Endothelial cell of umbilical vein (primary cell): ENCODE data around the gene HOXC13. TPM values are rescaled to one million over a fixed set of nuclear protein-coding genes. Genes with fewer than 3 reads are reported as not detected.

ENCODE experiments used
- BruUV-seq: library from RNA; stranded (reverse); fragments of 400-500 nt; replicated peaks from 2 replicates; lab custom pipeline; 2021; lab: Mats Ljungman, UMichigan
- CTCF ChIA-PET: fragments of 300-600, 350-600 bp; sonication (Branson Sonifier 250); formaldehyde crosslinking; loops from one replicate; lab custom pipeline; 2021; ENCODE audit warnings: antibody characterized with exemption, inconsistent platforms; lab: Charles Lee
- POLR2A ChIA-PET: fragments of 300-600, 350-600 bp; sonication (Branson Sonifier 250); formaldehyde crosslinking; loops from one replicate; lab custom pipeline; 2021; ENCODE audit warnings: antibody characterized with exemption, inconsistent platforms; lab: Charles Lee
- DNase-seq: peaks from one replicate; pipeline ENCODE4 v3.0.0-alpha.2; 2011; ENCODE audit warnings: low read depth, low spot score
- FAIRE-seq: peaks from 2 replicates; lab custom pipeline; 2011; peaks lifted over from hg19 to GRCh38; lab: Jason Lieb, UNC
- H2AFZ ChIP-seq: 2 replicates; pipeline ENCODE4 v1.6.0; 2012; ENCODE audit warnings: low read depth, low read length, control low read depth, inconsistent platforms
- H3K27ac ChIP-seq: 2 replicates; pipeline ENCODE4 v1.5.1; 2011; ENCODE audit warnings: low read depth, mild to moderate bottlenecking, control low read depth, low read length, moderate library complexity; ENCODE audit not compliant: insufficient read depth
- H3K27me3 ChIP-seq, 2 experiments: 2 replicates each; pipeline versions ENCODE4 v1.6.0 to v1.6.1; 2011; ENCODE audit warnings: low read length in 2 of 2, mixed read lengths in 1 of 2; ENCODE audit not compliant: control insufficient read depth in 2 of 2, insufficient read depth in 2 of 2
- H3K36me3 ChIP-seq, 2 experiments: 2 replicates in 1 of 2; 3 replicates in 1 of 2; pipeline ENCODE4 v1.5.1; 2011; ENCODE audit warnings: low read length in 2 of 2, mild to moderate bottlenecking in 1 of 2, moderate library complexity in 1 of 2; ENCODE audit not compliant: control insufficient read depth in 2 of 2, insufficient read depth in 2 of 2; ENCODE audit errors: extremely low read depth in 1 of 2
- H3K4me1 ChIP-seq: 3 replicates; pipeline ENCODE4 v1.5.1; 2011; ENCODE audit warnings: mild to moderate bottlenecking, low read length; ENCODE audit not compliant: control insufficient read depth, insufficient read depth; ENCODE audit errors: extremely low read depth
- H3K4me2 ChIP-seq: 2 replicates; pipeline ENCODE4 v1.6.1; 2011; ENCODE audit warnings: low read length, control low read depth, mixed read lengths; ENCODE audit not compliant: insufficient read depth
- H3K4me3 ChIP-seq, 3 experiments: fragments of 200-600 bp in 1 of 3; sonication (generic), shearing (Covaris generic) in 1 of 3; replicated peaks in 1 of 3; 2 replicates each; pipeline ENCODE4 v1.5.1; 2011 to 2016; ENCODE audit warnings: control low read depth in 3 of 3, low read length in 3 of 3, mild to moderate bottlenecking in 2 of 3, inconsistent platforms in 1 of 3, low read depth in 1 of 3, moderate library complexity in 1 of 3; ENCODE audit not compliant: insufficient read depth in 1 of 3
- H3K79me2 ChIP-seq: 2 replicates; pipeline ENCODE4 v1.6.0; 2012; ENCODE audit warnings: low read length, inconsistent platforms; ENCODE audit not compliant: control insufficient read depth, insufficient read depth
- H3K9ac ChIP-seq: replicated peaks from 2 replicates; pipeline ENCODE3; 2011; ENCODE audit warnings: low read length, control low read depth; ENCODE audit not compliant: insufficient read depth; ENCODE audit errors: extremely low read depth
- H3K9me1 ChIP-seq: replicated peaks from 3 replicates; pipeline ENCODE4 v1.6.0; 2011; ENCODE audit warnings: mild to moderate bottlenecking, low read length; ENCODE audit not compliant: control insufficient read depth, insufficient read depth; ENCODE audit errors: extremely low read depth
- H3K9me3 ChIP-seq: replicated peaks from 2 replicates; pipeline ENCODE4 v1.5.1; 2012; ENCODE audit warnings: low read length, inconsistent platforms; ENCODE audit not compliant: control insufficient read depth, insufficient read depth
- H4K20me1 ChIP-seq: replicated peaks from 2 replicates; pipeline ENCODE3; 2011; ENCODE audit warnings: mild to moderate bottlenecking, low read length; ENCODE audit not compliant: control insufficient read depth, insufficient read depth; ENCODE audit errors: extremely low read depth
- EZH2 ChIP-seq: IDR thresholded peaks from 2 replicates; pipeline ENCODE4 v1.6.1; 2012; ENCODE audit warnings: borderline replicate concordance, low read depth, mild to moderate bottlenecking, moderate library complexity, low read length, inconsistent platforms; ENCODE audit not compliant: severe bottlenecking
- FOS ChIP-seq: IDR thresholded peaks from 2 replicates; pipeline ENCODE4 v1.6.1; 2011; ENCODE audit warnings: mild to moderate bottlenecking, low read length, moderate library complexity, borderline replicate concordance; ENCODE audit not compliant: insufficient read depth
- GATA2 ChIP-seq: IDR thresholded peaks from 2 replicates; pipeline ENCODE4 v1.7.0; 2011; ENCODE audit warnings: low read depth, mild to moderate bottlenecking, moderate library complexity, mixed read lengths, low read length; ENCODE audit not compliant: insufficient read length, insufficient read depth
- JUN ChIP-seq: IDR thresholded peaks from 2 replicates; pipeline ENCODE4 v1.6.1; 2011; ENCODE audit warnings: borderline replicate concordance, low read depth; ENCODE audit not compliant: insufficient read length, insufficient read depth
- MYC ChIP-seq: IDR thresholded peaks from one replicate; pipeline ENCODE4 v1.6.1; 2011; ENCODE audit warnings: mild to moderate bottlenecking, low read depth, low read length
- POLR2A ChIP-seq: IDR thresholded peaks from 2 replicates; pipeline ENCODE4 v1.6.1; 2012; ENCODE audit warnings: low read depth, mild to moderate bottlenecking, control low read depth, low read length
- POLR2AphosphoS5 ChIP-seq: IDR thresholded peaks from 2 replicates; pipeline ENCODE4 v1.6.1; 2012; ENCODE audit warnings: low read depth, mild to moderate bottlenecking, control low read depth, low read length, moderate library complexity; ENCODE audit not compliant: insufficient read depth
- dilution Hi-C: fragments of 300-500 bp; cut with MboI; formaldehyde crosslinking; loops from one replicate; pipeline ENCODE4 v1.15.0; 2019; ENCODE audit warnings: low sequenced_read_pairs; ENCODE audit not compliant: extremely low pct_ligation_motif_present
- intact Hi-C: fragments of 100-400 bp; cut with micrococcal nuclease; formaldehyde crosslinking; loops from one replicate; pipeline ENCODE4 v1.10.0; 2022
- polyA plus RNA-seq, 4 experiments: library from polyadenylated mRNA; depleted of rRNA in 3 of 4; stranded (reverse) in 3 of 4; unstranded in 1 of 4; fragments of >200 nt; gene quantifications; 2 replicates each; pipeline versions ENCODE4 v1.2.1 to v1.2.3, GENCODE V29; 2011 to 2012; ENCODE audit warnings: missing spikeins in 1 of 4
- total RNA-seq: library from RNA; stranded (reverse); gene quantifications from 2 replicates; pipeline ENCODE4 v1.2.3, GENCODE V29; 2021
- TF ChIP-seq, protein P1 (sequence below): IDR thresholded peaks from 2 replicates; pipeline ENCODE4 v1.6.1; 2011; ENCODE audit not compliant: insufficient read depth, insufficient read length
- TF ChIP-seq, protein P2 (sequence below), 2 donors: IDR thresholded peaks; 1 replicate in 1 of 2; 2 replicates in 1 of 2; pipeline ENCODE4 v1.5.1; 2011; ENCODE audit warnings: low read length in 2 of 2, mild to moderate bottlenecking in 2 of 2, moderate library complexity in 2 of 2, control low read depth in 1 of 2, inconsistent platforms in 1 of 2, low read depth in 1 of 2; ENCODE audit not compliant: insufficient read depth in 1 of 2; ENCODE audit errors: extremely low read depth in 1 of 2

The HOXC13 gene
- total and polyA plus RNA-seq, 2 donors (not counting 3 experiments of a cell fraction or from before 2014, with no cell fraction given): not detected

DNA sequence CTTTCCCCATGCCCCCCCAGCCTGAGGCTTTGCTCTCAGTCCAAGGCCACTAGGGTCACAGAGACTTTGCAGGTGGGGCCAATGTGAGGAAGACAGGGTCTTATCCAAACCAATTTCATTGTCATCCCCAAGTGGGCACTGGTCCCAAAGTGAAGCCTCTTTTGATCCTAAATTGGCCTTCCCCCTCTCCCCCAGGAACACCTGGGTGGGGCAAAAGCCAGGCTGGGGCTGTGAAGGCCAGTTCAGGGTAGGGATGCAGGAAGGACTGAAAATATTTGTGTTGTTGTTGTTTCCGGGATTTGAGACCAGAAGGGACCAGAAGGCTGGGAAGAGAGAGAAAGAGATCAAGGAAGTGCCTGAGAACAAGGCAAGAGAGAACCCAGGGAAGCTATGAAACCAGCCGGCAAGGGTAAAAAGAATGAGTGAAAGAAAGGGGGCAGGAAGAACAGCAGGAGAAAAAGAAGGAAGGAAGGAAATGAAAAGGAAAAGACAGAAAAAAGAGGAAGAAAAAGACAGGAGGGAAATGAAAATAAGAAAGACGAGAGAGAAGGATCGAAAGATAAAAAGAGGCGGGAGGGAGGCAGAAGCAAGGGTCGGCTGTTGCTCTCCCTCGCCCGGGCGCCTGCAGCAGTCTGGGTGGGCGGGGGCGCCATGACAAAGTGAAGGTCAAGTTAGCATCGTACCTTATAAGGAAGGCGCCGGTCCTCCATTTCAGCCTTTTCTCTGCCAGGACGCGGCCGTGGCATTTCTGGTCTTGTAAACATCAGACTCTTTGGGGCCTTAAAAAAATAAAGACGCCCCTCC is 26.9 kb downstream of the HOXC13 start:
- Histone ChIP-seq H3K4me2 (no peak overlapping the region), H3K27me3 (peaks cover 91 to 100% of the 10 kb centered on the region in 2 experiments), H3K9me3 (no peaks in the 10 kb centered on the region), H3K79me2 (no peaks in the 10 kb centered on the region), H3K27ac (no peak overlapping the region), H2AFZ (no peak overlapping the region), H4K20me1 (no peaks in the 10 kb centered on the region), H3K9ac (no peak overlapping the region), H3K9me1 (no peaks in the 10 kb centered on the region), H3K4me1 (no peaks in the 10 kb centered on the region), H3K36me3 (no peaks in the 10 kb centered on the region), H3K4me3 (no peak overlapping the region)
- TF ChIP-seq POLR2AphosphoS5: no peak
- no peak for TF ChIP-seq POLR2A
- no peak for TF ChIP-seq FOS
- TF ChIP-seq MYC: no peak
- no peak for TF ChIP-seq GATA2
- TF ChIP-seq, protein P1, sequence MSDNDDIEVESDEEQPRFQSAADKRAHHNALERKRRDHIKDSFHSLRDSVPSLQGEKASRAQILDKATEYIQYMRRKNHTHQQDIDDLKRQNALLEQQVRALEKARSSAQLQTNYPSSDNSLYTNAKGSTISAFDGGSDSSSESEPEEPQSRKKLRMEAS: no peak
- TF ChIP-seq JUN: no peak
- TF ChIP-seq, protein P2, sequence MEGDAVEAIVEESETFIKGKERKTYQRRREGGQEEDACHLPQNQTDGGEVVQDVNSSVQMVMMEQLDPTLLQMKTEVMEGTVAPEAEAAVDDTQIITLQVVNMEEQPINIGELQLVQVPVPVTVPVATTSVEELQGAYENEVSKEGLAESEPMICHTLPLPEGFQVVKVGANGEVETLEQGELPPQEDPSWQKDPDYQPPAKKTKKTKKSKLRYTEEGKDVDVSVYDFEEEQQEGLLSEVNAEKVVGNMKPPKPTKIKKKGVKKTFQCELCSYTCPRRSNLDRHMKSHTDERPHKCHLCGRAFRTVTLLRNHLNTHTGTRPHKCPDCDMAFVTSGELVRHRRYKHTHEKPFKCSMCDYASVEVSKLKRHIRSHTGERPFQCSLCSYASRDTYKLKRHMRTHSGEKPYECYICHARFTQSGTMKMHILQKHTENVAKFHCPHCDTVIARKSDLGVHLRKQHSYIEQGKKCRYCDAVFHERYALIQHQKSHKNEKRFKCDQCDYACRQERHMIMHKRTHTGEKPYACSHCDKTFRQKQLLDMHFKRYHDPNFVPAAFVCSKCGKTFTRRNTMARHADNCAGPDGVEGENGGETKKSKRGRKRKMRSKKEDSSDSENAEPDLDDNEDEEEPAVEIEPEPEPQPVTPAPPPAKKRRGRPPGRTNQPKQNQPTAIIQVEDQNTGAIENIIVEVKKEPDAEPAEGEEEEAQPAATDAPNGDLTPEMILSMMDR (IDR thresholded peaks at IDR 0.05; ENCODE audit: extremely low read depth in 1 of 2, insufficient read depth in 1 of 2, low read depth in 1 of 2, low read length in 2 of 2): no peak
- TF ChIP-seq EZH2: no peak
- no peak for DNase-seq
- POLR2A ChIA-PET: no interaction called here
- intact Hi-C loops: no loop called here
- CTCF ChIA-PET: interaction anchor here (0.6 to 0.9 kb wide), 2 partner anchors 11 to 40 kb away, joined by 3 read pairs; no protein-coding TSS in a partner anchor
- FAIRE-seq: no peak
- BruUV-seq: no TSS peak
- dilution Hi-C loops: no loop called here
